ENCODE measurements around the gene BTN3A1.

The BTN3A1 gene

GRCh38 chr6:26363882-26364701, 38.0 kb upstream of the BTN3A1 start:
- Histone ChIP-seq H3K36me3 (ENCODE audit: control insufficient read depth in 2 of 2, insufficient read depth in 1 of 2, low read length in 2 of 2) (peaks cover 0 to 1% of the 10 kb centered on the region in 2 experiments; a peak in 1 of 3 replicates), H3K27ac (ENCODE audit: extremely low read depth, low read depth, low read length) (no peak overlapping the region), H3K9me3 (ENCODE audit: control insufficient read depth, insufficient read depth, low read depth, low read length) (no peaks in the 10 kb centered on the region), H3K4me1 (ENCODE audit: control insufficient read depth, insufficient read depth, low read length) (peaks cover 8% of the 10 kb centered on the region), H3K4me3 (ENCODE audit: low read depth, low read length) (no peak overlapping the region)
- POLR2A ChIA-PET, result interaction anchor here (0.6 to 1.9 kb wide), 2 partner anchors 19 to 72 kb away, joined by 6 to 8 read pairs; partner anchors contain the start of gene BTN2A2
- no peak for TF ChIP-seq INSM2 (tag by site-specific recombination; IDR thresholded peaks at IDR 0.05)
- peak; percentile 53; the same call in 1 of the 2 replicates for TF ChIP-seq SCRT2 (tag by site-specific recombination; IDR thresholded peaks at IDR 0.05)
- TF ChIP-seq ZNF335 (tag by site-specific recombination; conservative IDR thresholded peaks at IDR 0.05), result peak; percentile 67
- CTCF ChIA-PET, result interaction anchor here (0.6 to 1.0 kb wide), 3 partner anchors 19 to 126 kb away, joined by 3 to 6 read pairs (median 3); no protein-coding TSS in a partner anchor

GRCh38 chr6:26365633-26365995, 36.5 kb upstream of the BTN3A1 start:
- Histone ChIP-seq H3K9me3 (ENCODE audit: control insufficient read depth, insufficient read depth, low read depth, low read length) (no peaks in the 10 kb centered on the region), H3K4me1 (ENCODE audit: control insufficient read depth, insufficient read depth, low read length) (peaks cover 8% of the 10 kb centered on the region), H3K36me3 (ENCODE audit: control insufficient read depth in 2 of 2, insufficient read depth in 1 of 2, low read length in 2 of 2) (peaks cover 0 to 17% of the 10 kb centered on the region in 2 experiments; a peak in 1 of 3 replicates), H3K27ac (ENCODE audit: extremely low read depth, low read depth, low read length) (no peak overlapping the region; the same call in 1 of the 2 replicates), H3K4me3 (ENCODE audit: low read depth, low read length) (peak overlapping the region; percentile 72)
- POLR2A ChIA-PET, result no interaction called here
- CTCF ChIA-PET, result no interaction called here
- TF ChIP-seq PRDM10 (tag by site-specific recombination; IDR thresholded peaks at IDR 0.05) (0 out of 2 replicates have a peak, but pooled peaks have one; percentile 1), SCRT1 (tag by site-specific recombination; IDR thresholded peaks at IDR 0.05; ENCODE audit: borderline replicate concordance) (peak; percentile 84; the same call in 1 of the 2 replicates), ZNF211 (tag by site-specific recombination; IDR thresholded peaks at IDR 0.05; ENCODE audit: low read depth) (no peak), ZNF548 (tag by site-specific recombination; IDR thresholded peaks at IDR 0.05) (no peak), SCRT2 (tag by site-specific recombination; IDR thresholded peaks at IDR 0.05) (peak; percentile 96), MZF1 (tag by site-specific recombination; IDR thresholded peaks at IDR 0.05; ENCODE audit: borderline replicate concordance) (peak; percentile 98; the same call in 1 of the 2 replicates), ZNF692 (tag by site-specific recombination; IDR thresholded peaks at IDR 0.05) (no peak), ZBTB8A (tag by site-specific recombination; IDR thresholded peaks at IDR 0.05) (0 out of 2 replicates have a peak, but pooled peaks have one; percentile 6), ZNF266 (tag by site-specific recombination; IDR thresholded peaks at IDR 0.05; ENCODE audit: low read depth) (no peak), ZNF140 (tag by site-specific recombination; IDR thresholded peaks at IDR 0.05) (no peak)

GRCh38 chr6:26366504-26366903, 35.6 kb upstream of the BTN3A1 start:
- H3K36me3 ChIP-seq (ENCODE audit: control insufficient read depth in 2 of 2, insufficient read depth in 1 of 2, low read length in 2 of 2), result peaks cover 0 to 19% of the 10 kb centered on the region in 2 experiments; a peak in 2 of 3 replicates
- no peak overlapping the region for H3K27ac ChIP-seq (ENCODE audit: extremely low read depth, low read depth, low read length)
- ChIA-PET POLR2A (no interaction called here), CTCF (no interaction called here)
- H3K4me1 ChIP-seq (ENCODE audit: control insufficient read depth, insufficient read depth, low read length), result peaks cover 8% of the 10 kb centered on the region
- no peaks in the 10 kb centered on the region for H3K9me3 ChIP-seq (ENCODE audit: control insufficient read depth, insufficient read depth, low read depth, low read length)
- no peak overlapping the region for H3K4me3 ChIP-seq (ENCODE audit: low read depth, low read length)
- TF ChIP-seq ZBTB17 (tag by site-specific recombination; IDR thresholded peaks at IDR 0.05) (0 out of 2 replicates have a peak, but pooled peaks have one; percentile 27), PRDM4 (tag by site-specific recombination; IDR thresholded peaks at IDR 0.05) (peak; percentile 83), ZSCAN30 (tag by site-specific recombination; IDR thresholded peaks at IDR 0.05) (0 out of 2 replicates have a peak, but pooled peaks have one; percentile 34), ZNF843 (tag by site-specific recombination; IDR thresholded peaks at IDR 0.05) (no peak), ZNF664 (tag by site-specific recombination; IDR thresholded peaks at IDR 0.05) (peak; percentile 57), ZNF629 (tag by site-specific recombination; IDR thresholded peaks at IDR 0.05) (no peak)
